ENCODE results near the gene OR6K3.

Gene OR6K3

GRCh38 chr1:158700552-158700951, 20.0 kb downstream of the OR6K3 start, which contains the start of gene OR6K2:
Gene OR6K2 (minus strand): TSS chr1:158700652. CDS start chr1:158700652, 0 bp downstream.
- TF ChIP-seq CTCF (IDR thresholded peaks at IDR 0.05), result no peak

GRCh38 chr1:158694596-158694995, 25.9 kb downstream of the OR6K3 start:
- TF ChIP-seq CTCF (IDR thresholded peaks at IDR 0.05), result no peak

- no peak for TF ChIP-seq CTCF (IDR thresholded peaks at IDR 0.05)
Observed at GRCh38 chr1:158692356-158692755, 28.2 kb downstream of the OR6K3 start.

GRCh38 chr1:158691907-158692306, 28.6 kb downstream of the OR6K3 start:
- TF ChIP-seq CTCF (IDR thresholded peaks at IDR 0.05), result no peak

- no peak for TF ChIP-seq CTCF (IDR thresholded peaks at IDR 0.05)
Observed at GRCh38 chr1:158689875-158690274, 30.6 kb downstream of the OR6K3 start.

- no peak for TF ChIP-seq CTCF (IDR thresholded peaks at IDR 0.05)
Observed at GRCh38 chr1:158689110-158689509, 31.4 kb downstream of the OR6K3 start.

GRCh38 chr1:158687037-158687436, 33.5 kb downstream of the OR6K3 start:
- TF ChIP-seq CTCF (IDR thresholded peaks at IDR 0.05), result no peak

Data from LNCAP (cell line).